Effector memory CD4-positive, alpha-beta T cell (primary cell): ENCODE data around the gene PIEZO2.

Experiments used
- DNase-seq, 3 donors: peaks; one replicate each; pipeline ENCODE4 v3.0.0-alpha.2; 2020
- H3K27ac ChIP-seq: 2 replicates; pipeline ENCODE4 v1.7.0; 2013; ENCODE audit warnings: mild to moderate bottlenecking, low read length, moderate library complexity; ENCODE audit not compliant: insufficient read depth, poor library complexity, severe bottlenecking
- H3K27me3 ChIP-seq: replicated peaks from 2 replicates; pipeline ENCODE4 v1.7.0; 2013; ENCODE audit warnings: mild to moderate bottlenecking, low read length; ENCODE audit not compliant: insufficient read depth, control insufficient read depth, poor library complexity, severe bottlenecking
- H3K36me3 ChIP-seq: 2 replicates; pipeline ENCODE4 v1.7.0; 2013; ENCODE audit warnings: mild to moderate bottlenecking, low read length, moderate library complexity; ENCODE audit not compliant: control insufficient read depth, insufficient read depth
- H3K4me1 ChIP-seq: 2 replicates; pipeline ENCODE4 v1.7.0; 2013; ENCODE audit warnings: low read length, mild to moderate bottlenecking; ENCODE audit not compliant: control insufficient read depth, insufficient read depth, poor library complexity, severe bottlenecking
- H3K4me3 ChIP-seq: 2 replicates; pipeline ENCODE4 v1.7.0; 2013; ENCODE audit warnings: low read length, low read depth, mild to moderate bottlenecking; ENCODE audit not compliant: insufficient read depth, poor library complexity, severe bottlenecking
- H3K9me3 ChIP-seq: 2 replicates; pipeline ENCODE4 v1.7.0; 2013; ENCODE audit warnings: mild to moderate bottlenecking, low read length, moderate library complexity; ENCODE audit not compliant: control insufficient read depth

PIEZO2 gene

GRCh38 chr18:11115276-11115675, 34.1 kb downstream of the PIEZO2 start:
- DNase-seq = no peak
- Histone ChIP-seq H3K9me3 (no peaks in the 10 kb centered on the region), H3K4me1 (no peaks in the 10 kb centered on the region)

GRCh38 chr18:11114653-11115052, 34.7 kb downstream of the PIEZO2 start:
- Histone ChIP-seq H3K27ac (no peak overlapping the region), H3K4me3 (no peak overlapping the region), H3K4me1 (no peaks in the 10 kb centered on the region), H3K36me3 (no peaks in the 10 kb centered on the region), H3K27me3 (peaks cover 3% of the 10 kb centered on the region), H3K9me3 (no peaks in the 10 kb centered on the region)
- no peak for DNase-seq

More at GRCh38 chr18:11115276-11115675, 34.1 kb downstream of the PIEZO2 start:
- Histone ChIP-seq H3K27me3 (peaks cover 3% of the 10 kb centered on the region), H3K36me3 (no peaks in the 10 kb centered on the region), H3K4me3 (no peak overlapping the region), H3K27ac (no peak overlapping the region)

GRCh38 chr18:11113937-11114336, 35.4 kb downstream of the PIEZO2 start:
- Histone ChIP-seq H3K27ac (no peak overlapping the region), H3K4me1 (no peaks in the 10 kb centered on the region), H3K36me3 (no peaks in the 10 kb centered on the region), H3K27me3 (peaks cover 3% of the 10 kb centered on the region), H3K4me3 (no peak overlapping the region), H3K9me3 (no peaks in the 10 kb centered on the region)
- no peak for DNase-seq

DNA sequence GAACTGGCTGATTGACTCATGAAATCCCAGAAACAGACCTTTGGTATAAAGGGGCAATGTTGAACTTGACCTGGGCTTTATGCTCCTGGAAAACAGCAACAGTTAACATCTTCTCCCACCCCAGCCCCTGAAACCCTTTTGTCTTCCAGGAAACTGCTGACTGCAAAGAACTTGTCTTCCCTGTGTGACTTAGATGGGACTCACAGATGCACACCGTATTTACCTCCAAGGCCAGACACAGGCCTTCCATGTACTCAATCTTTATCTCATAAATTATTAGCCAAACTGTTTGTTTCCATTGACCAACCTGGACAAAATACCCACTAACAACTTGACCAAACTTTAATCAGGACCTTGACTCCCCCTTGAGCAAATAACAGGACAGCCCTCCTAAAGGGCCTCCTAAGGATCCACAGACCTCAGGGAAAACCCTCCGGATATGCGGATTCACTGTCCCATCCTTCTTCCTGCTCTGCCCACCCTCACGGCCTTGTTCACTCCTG, 36.3 kb downstream of the PIEZO2 start:
- Histone ChIP-seq H3K27ac (no peak overlapping the region), H3K9me3 (no peaks in the 10 kb centered on the region), H3K4me1 (no peaks in the 10 kb centered on the region), H3K4me3 (no peak overlapping the region), H3K36me3 (no peaks in the 10 kb centered on the region), H3K27me3 (peaks cover 3% of the 10 kb centered on the region)
- DNase-seq = no peak

GRCh38 chr18:11112286-11112685, 37.1 kb downstream of the PIEZO2 start:
- no peaks in the 10 kb centered on the region for H3K9me3 ChIP-seq
- peaks cover 3% of the 10 kb centered on the region for H3K27me3 ChIP-seq
- DNase-seq = no peak
- no peaks in the 10 kb centered on the region for H3K4me1 ChIP-seq
- H3K4me3 ChIP-seq = no peak overlapping the region
- H3K36me3 ChIP-seq = no peaks in the 10 kb centered on the region
- H3K27ac ChIP-seq = no peak overlapping the region

GRCh38 chr18:11110509-11110908, 38.9 kb downstream of the PIEZO2 start:
- Histone ChIP-seq H3K4me1 (no peaks in the 10 kb centered on the region), H3K27ac (no peak overlapping the region), H3K27me3 (peaks cover 3% of the 10 kb centered on the region), H3K36me3 (no peaks in the 10 kb centered on the region), H3K9me3 (no peaks in the 10 kb centered on the region), H3K4me3 (no peak overlapping the region)
- no peak for DNase-seq

DNA sequence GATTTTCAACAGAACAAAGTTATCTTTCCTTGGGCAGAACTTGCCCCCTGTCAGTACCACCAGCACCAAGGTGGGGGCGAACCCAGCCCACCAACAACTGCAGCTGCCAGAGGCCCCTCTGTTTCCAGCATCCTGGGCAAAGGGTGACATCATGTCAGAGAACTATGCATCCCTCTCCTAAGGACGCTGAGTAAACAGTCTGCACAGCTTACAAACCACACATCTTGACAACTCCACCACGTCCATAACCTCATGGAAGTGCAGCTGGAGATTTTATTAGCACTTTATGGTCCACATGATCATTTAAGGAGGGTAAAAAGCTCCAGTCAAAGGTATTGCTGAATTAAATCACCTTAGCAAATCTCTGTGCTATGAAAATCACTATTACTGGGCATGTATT, 40.4 kb downstream of the PIEZO2 start:
- no peaks in the 10 kb centered on the region for H3K27me3 ChIP-seq
- H3K4me3 ChIP-seq = no peak overlapping the region
- H3K9me3 ChIP-seq = no peaks in the 10 kb centered on the region
- H3K4me1 ChIP-seq = no peaks in the 10 kb centered on the region
- H3K27ac ChIP-seq = no peak overlapping the region
- no peak for DNase-seq
- no peaks in the 10 kb centered on the region for H3K36me3 ChIP-seq

DNA sequence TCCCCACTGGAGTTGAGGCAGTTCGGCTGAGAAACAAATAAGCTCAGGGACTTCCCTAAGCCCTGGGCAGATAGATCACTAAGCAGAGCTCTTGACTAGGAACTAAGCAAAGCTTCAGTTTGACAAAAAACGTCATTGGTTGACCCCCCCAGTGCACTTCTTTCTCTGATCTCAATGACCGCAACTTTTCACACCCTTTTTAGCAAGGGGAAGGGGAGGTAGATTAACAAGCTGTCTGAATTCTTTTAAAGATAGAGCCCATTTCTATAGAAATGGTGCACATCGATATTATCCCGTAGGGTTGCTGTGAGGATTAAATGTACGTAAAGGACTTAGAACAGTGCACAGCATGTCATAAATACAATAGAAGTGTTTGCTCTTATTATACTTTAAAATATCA, 42.5 kb downstream of the PIEZO2 start:
- Histone ChIP-seq H3K9me3 (no peaks in the 10 kb centered on the region), H3K27me3 (no peaks in the 10 kb centered on the region), H3K4me1 (no peaks in the 10 kb centered on the region), H3K36me3 (no peaks in the 10 kb centered on the region), H3K4me3 (no peak overlapping the region), H3K27ac (no peak overlapping the region)
- no peak for DNase-seq

- H3K36me3 ChIP-seq = no peaks in the 10 kb centered on the region
- H3K4me3 ChIP-seq = no peak overlapping the region
- no peak overlapping the region for H3K27ac ChIP-seq
- H3K27me3 ChIP-seq = no peaks in the 10 kb centered on the region
- no peaks in the 10 kb centered on the region for H3K4me1 ChIP-seq
- no peak for DNase-seq
- H3K9me3 ChIP-seq = no peaks in the 10 kb centered on the region
Measured at GRCh38 chr18:11105463-11105862, 43.9 kb downstream of the PIEZO2 start.

- H3K36me3 ChIP-seq = no peaks in the 10 kb centered on the region
- no peaks in the 10 kb centered on the region for H3K4me1 ChIP-seq
- no peak overlapping the region for H3K27ac ChIP-seq
- H3K4me3 ChIP-seq = no peak overlapping the region
- no peaks in the 10 kb centered on the region for H3K27me3 ChIP-seq
- no peak for DNase-seq
- no peaks in the 10 kb centered on the region for H3K9me3 ChIP-seq
Measured at GRCh38 chr18:11104307-11104706, 45.1 kb downstream of the PIEZO2 start.
